ENCODE data around the gene ATXN8OS.

ATXN8OS gene

DNA sequence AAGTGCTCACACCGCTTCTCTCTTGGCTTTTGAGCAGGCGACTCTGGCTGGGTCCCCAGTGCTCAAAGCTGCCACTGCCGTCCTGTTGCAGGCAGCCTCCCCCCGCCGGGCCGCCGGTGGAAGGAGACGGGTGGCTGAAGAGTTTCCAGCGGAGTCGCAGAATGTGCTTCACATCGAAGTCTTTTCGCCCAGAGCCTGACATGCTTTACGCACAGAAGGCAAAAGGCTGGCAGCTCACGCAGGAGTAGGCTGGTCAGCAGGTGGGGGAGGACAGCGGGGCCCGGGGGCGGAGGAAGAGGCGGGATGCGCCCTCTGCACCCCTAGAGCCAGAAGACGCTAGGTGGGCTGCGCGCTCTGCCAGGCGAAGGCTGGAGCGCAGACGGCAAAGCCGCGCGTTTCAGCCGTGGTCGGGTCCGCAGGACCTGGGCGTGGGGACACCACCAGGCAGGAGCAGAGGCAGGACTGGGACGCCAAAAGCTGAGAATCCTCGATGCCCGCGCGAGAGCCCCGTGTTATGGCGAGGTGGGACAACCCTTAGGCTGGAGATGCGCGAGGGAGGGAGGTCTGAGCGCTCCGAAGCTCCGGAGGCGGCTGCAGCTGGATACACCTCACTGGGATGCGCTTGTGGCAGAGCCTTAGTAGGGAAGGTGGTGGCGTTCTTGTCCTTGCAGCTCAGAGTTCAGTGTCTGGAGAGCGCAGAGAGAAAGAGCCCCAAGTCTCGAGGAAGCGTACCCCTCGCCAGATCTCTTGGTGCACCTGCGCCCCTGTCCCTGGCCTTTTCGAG lies at the start of gene ATXN8OS:
ATXN8OS (plus strand) TSS at position 329 of the 784 bp plus-strand sequence.
- TF ChIP-seq, protein P1, sequence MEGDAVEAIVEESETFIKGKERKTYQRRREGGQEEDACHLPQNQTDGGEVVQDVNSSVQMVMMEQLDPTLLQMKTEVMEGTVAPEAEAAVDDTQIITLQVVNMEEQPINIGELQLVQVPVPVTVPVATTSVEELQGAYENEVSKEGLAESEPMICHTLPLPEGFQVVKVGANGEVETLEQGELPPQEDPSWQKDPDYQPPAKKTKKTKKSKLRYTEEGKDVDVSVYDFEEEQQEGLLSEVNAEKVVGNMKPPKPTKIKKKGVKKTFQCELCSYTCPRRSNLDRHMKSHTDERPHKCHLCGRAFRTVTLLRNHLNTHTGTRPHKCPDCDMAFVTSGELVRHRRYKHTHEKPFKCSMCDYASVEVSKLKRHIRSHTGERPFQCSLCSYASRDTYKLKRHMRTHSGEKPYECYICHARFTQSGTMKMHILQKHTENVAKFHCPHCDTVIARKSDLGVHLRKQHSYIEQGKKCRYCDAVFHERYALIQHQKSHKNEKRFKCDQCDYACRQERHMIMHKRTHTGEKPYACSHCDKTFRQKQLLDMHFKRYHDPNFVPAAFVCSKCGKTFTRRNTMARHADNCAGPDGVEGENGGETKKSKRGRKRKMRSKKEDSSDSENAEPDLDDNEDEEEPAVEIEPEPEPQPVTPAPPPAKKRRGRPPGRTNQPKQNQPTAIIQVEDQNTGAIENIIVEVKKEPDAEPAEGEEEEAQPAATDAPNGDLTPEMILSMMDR (IDR thresholded peaks at IDR 0.05; ENCODE audit: low read depth, low read length): no peak
- DNase-seq (ENCODE audit: extremely low read depth, low read depth): no peak

DNA sequence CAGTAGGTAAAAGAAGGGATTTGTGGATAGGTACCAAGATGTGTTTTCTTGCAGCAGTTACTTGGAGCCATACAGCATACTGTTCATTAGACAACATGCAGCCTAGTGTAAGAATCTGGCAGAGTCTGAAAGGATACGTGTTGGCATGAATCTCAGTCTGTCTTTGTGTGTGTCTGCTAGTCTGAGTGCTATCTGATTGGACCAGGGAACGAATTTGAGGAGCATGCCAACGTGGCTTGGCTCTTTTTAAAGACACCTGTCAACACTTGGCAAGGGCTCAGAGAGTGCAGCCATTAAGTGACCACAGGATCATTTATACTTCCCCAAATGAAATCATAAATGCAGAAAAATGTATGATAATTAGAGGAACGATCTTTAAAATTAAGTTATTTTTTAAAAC lies 27.6 kb upstream of the ATXN8OS start:
- DNase-seq (ENCODE audit: extremely low read depth, low read depth): no peak
- TF ChIP-seq, protein P1 (IDR thresholded peaks at IDR 0.05; ENCODE audit: low read depth, low read length): no peak

DNA sequence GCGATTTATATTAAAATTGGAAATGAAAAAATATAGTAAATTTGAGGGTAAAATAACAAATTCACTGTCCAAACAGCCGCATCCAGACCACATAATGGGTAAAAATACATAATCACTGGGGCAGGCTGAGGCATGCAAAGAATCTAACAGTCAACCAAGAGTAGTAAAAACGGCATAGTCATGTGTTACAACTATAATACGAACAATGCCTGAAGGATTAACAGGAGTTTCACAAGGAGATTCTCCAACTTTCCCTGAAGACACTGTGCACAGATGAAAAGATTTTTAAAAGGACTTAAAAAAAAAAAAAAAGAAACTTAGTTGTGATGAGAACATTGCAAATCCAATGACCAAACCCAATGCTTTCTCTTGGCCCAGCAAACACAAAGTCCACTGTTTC lies 20.4 kb upstream of the ATXN8OS start:
- TF ChIP-seq, protein P1 (IDR thresholded peaks at IDR 0.05; ENCODE audit: low read depth, low read length): no peak
- DNase-seq (ENCODE audit: extremely low read depth, low read depth): no peak

DNA sequence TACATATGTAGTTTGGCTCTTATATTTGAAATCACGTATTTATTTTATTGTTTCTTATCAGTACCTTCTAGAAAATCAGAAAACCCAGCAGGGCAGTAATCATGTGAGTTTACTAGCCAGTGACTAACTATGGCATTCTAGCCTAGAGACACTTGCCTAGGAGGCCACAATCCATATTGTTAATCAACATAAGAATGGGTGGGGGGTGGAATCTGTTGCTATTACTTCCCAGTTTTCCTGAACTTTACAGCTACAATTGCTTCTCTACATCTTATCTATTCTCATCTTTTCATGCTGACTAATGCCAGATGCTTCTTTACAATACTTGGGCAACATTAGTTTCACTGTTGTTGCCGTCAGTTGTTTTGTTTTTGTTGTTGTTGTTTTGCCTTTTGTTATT lies 18.7 kb upstream of the ATXN8OS start:
- TF ChIP-seq, protein P1 (IDR thresholded peaks at IDR 0.05; ENCODE audit: low read depth, low read length): no peak
- DNase-seq (ENCODE audit: extremely low read depth, low read depth): no peak

DNA sequence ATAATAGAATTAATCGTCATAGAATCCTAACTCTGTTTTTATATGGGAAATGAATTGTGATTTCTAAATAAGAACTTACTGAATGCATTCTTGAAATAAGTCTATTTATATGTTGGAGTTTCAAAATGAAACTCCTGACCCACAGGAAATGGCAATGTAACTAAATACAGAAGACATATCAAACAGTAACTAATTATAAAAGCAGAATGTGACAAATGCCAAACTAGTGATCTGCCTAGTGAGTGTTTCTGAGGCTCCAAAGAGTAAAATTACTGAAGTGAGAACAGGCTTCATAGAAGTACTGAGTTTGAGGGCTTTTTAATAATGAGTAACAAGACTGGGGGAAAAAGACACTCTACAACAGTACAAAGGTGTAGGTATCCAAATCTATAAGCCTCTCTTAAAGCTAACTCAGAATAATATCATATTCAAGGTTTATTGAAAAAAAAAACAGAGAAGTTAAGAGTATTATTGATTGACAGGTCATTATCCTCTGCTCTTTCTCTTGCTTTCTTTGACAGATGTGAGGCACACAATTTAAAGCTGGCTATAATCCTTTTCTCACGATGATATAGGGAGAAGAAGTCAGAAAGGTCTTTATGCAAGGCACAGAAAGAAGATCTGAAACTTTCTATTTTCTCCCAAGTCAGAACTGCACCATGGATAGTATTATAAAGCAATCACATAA lies 17.4 kb upstream of the ATXN8OS start:
- DNase-seq (ENCODE audit: extremely low read depth, low read depth): no peak
- TF ChIP-seq, protein P1 (IDR thresholded peaks at IDR 0.05; ENCODE audit: low read depth, low read length): no peak

DNA sequence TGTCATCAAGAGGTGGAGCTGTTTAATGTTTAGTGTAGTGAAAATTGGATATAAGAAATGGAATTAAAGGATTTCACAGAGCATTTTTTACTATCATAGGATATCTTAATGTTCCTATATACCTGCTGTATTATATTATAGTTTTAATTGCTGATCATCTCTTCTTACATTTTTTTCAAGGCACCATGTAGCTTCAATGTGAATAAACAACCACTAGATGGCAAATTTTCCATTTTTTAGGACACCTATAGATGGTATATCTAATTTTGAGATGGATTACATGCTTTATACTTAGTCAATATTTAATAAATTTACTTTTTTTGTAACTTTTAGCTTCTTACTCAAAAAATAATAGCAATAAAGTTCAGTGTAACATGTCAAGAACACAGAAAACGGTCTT lies 9.0 kb upstream of the ATXN8OS start:
- no peak for DNase-seq (ENCODE audit: extremely low read depth, low read depth)
- TF ChIP-seq, protein P1 (IDR thresholded peaks at IDR 0.05; ENCODE audit: low read depth, low read length): no peak

DNA sequence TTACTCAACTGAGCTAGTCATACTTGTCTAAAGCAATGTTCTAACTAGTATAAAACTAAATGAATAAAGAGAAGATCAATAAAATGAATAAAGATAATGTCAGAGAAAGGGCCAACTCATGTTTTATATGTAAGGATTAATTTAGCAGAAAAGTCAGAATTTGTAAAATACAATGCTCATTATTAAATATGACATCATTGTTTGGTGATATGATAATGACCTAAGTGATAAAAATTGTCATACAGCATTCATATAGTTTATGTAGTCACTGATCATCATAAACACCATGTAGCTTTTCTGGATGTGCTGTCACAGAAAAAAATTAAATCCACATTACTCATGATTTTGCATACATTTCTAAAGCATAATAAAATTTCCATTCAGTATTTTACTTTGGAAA lies 3.1 kb upstream of the ATXN8OS start:
- TF ChIP-seq, protein P1 (IDR thresholded peaks at IDR 0.05; ENCODE audit: low read depth, low read length): no peak
- no peak for DNase-seq (ENCODE audit: extremely low read depth, low read depth)

Measured in AG09319 (cell line).